ENCODE results near the gene KLHDC4. TPM values are rescaled to one million over a fixed set of nuclear protein-coding genes. Genes with fewer than 3 reads are reported as not detected.

KLHDC4 gene
- total and polyA plus RNA-seq, 9 of the 15 experiments (the other 6 are each of a cell fraction or from before 2014, with no cell fraction given): 1.3 to 68.1 (median 32.8) TPM

GRCh38 chr16:87765776-87766484, at the start of gene KLHDC4 (continued):
- TF ChIP-seq, protein P1, sequence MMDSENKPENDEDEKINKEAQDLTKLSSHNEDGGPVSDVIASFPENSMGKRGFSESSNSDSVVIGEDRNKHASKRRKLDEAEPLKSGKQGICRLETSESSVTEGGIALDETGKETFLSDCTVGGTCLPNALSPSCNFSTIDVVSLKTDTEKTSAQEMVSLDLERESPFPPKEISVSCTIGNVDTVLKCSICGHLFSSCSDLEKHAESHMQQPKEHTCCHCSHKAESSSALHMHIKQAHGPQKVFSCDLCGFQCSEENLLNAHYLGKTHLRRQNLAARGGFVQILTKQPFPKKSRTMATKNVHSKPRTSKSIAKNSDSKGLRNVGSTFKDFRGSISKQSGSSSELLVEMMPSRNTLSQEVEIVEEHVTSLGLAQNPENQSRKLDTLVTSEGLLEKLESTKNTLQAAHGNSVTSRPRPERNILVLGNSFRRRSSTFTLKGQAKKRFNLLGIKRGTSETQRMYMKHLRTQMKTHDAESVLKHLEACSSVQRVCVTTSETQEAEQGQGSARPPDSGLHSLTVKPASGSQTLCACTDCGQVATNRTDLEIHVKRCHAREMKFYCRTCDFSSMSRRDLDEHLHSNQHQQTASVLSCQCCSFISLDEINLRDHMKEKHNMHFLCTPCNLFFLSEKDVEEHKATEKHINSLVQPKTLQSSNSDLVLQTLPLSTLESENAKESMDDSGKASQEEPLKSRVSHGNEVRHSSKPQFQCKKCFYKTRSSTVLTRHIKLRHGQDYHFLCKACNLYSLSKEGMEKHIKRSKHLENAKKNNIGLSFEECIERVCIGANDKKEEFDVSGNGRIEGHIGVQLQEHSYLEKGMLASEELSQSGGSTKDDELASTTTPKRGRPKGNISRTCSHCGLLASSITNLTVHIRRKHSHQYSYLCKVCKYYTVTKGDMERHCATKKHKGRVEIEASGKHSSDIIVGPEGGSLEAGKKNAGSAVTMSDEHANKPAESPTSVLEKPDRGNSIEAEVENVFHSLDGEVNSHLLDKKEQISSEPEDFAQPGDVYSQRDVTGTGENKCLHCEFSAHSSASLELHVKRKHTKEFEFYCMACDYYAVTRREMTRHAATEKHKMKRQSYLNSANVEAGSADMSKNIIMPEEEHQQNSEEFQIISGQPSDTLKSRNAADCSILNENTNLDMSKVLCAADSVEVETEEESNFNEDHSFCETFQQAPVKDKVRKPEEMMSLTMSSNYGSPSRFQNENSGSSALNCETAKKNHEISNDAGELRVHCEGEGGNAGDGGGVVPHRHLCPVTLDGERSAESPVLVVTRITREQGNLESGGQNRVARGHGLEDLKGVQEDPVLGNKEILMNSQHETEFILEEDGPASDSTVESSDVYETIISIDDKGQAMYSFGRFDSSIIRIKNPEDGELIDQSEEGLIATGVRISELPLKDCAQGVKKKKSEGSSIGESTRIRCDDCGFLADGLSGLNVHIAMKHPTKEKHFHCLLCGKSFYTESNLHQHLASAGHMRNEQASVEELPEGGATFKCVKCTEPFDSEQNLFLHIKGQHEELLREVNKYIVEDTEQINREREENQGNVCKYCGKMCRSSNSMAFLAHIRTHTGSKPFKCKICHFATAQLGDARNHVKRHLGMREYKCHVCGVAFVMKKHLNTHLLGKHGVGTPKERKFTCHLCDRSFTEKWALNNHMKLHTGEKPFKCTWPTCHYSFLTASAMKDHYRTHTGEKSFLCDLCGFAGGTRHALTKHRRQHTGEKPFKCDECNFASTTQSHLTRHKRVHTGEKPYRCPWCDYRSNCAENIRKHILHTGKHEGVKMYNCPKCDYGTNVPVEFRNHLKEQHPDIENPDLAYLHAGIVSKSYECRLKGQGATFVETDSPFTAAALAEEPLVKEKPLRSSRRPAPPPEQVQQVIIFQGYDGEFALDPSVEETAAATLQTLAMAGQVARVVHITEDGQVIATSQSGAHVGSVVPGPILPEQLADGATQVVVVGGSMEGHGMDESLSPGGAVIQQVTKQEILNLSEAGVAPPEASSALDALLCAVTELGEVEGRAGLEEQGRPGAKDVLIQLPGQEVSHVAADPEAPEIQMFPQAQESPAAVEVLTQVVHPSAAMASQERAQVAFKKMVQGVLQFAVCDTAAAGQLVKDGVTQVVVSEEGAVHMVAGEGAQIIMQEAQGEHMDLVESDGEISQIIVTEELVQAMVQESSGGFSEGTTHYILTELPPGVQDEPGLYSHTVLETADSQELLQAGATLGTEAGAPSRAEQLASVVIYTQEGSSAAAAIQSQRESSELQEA (IDR thresholded peaks at IDR 0.05; ENCODE audit: low read depth): no peak
- TF ChIP-seq UBTF (IDR thresholded peaks at IDR 0.05; ENCODE audit: borderline replicate concordance in 1 of 2, low read depth in 2 of 2, low read length in 2 of 2) (peak; percentile 70 to 81; a peak in 1 of 4 replicates), NBN (IDR thresholded peaks at IDR 0.05; ENCODE audit: low read depth) (0 out of 2 replicates have a peak, but pooled peaks have one; percentile 53), TEAD2 (tag; IDR thresholded peaks at IDR 0.05) (no peak), E2F6 (IDR thresholded peaks at IDR 0.05; ENCODE audit: borderline replicate concordance in 1 of 2, extremely low read depth in 1 of 2, insufficient read depth in 1 of 2, insufficient read length in 1 of 2, low read depth in 1 of 2, low read length in 1 of 2, poor library complexity in 1 of 2, severe bottlenecking in 1 of 2) (no peak)
- TF ChIP-seq, protein P2, sequence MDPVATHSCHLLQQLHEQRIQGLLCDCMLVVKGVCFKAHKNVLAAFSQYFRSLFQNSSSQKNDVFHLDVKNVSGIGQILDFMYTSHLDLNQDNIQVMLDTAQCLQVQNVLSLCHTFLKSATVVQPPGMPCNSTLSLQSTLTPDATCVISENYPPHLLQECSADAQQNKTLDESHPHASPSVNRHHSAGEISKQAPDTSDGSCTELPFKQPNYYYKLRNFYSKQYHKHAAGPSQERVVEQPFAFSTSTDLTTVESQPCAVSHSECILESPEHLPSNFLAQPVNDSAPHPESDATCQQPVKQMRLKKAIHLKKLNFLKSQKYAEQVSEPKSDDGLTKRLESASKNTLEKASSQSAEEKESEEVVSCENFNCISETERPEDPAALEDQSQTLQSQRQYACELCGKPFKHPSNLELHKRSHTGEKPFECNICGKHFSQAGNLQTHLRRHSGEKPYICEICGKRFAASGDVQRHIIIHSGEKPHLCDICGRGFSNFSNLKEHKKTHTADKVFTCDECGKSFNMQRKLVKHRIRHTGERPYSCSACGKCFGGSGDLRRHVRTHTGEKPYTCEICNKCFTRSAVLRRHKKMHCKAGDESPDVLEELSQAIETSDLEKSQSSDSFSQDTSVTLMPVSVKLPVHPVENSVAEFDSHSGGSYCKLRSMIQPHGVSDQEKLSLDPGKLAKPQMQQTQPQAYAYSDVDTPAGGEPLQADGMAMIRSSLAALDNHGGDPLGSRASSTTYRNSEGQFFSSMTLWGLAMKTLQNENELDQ (CRISPR knock-in tag; IDR thresholded peaks at IDR 0.05; ENCODE audit: borderline replicate concordance): no peak
- TF ChIP-seq, protein P3, sequence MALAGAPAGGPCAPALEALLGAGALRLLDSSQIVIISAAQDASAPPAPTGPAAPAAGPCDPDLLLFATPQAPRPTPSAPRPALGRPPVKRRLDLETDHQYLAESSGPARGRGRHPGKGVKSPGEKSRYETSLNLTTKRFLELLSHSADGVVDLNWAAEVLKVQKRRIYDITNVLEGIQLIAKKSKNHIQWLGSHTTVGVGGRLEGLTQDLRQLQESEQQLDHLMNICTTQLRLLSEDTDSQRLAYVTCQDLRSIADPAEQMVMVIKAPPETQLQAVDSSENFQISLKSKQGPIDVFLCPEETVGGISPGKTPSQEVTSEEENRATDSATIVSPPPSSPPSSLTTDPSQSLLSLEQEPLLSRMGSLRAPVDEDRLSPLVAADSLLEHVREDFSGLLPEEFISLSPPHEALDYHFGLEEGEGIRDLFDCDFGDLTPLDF (CRISPR knock-in tag; IDR thresholded peaks at IDR 0.05): no peak
